Esophagus squamous epithelium (tissue), 4 donors: ENCODE results near the gene TOX3.

Source experiments
- CTCF ChIP-seq, 6 experiments: fragments of 450-650 bp in 4 of 6; fragments of 200-600 bp in 2 of 6; sonication (generic) in 2 of 6; IDR thresholded peaks; one replicate each; pipeline ENCODE4 v1.5.1; 2016 to 2019; ENCODE audit warnings: antibody characterized with exemption in 6 of 6, mild to moderate bottlenecking in 4 of 6, moderate library complexity in 4 of 6
- POLR2A ChIP-seq, 4 donors: fragments of 450-650 bp; IDR thresholded peaks; one replicate each; pipeline ENCODE4 v1.6.1; 2017; ENCODE audit warnings: antibody characterized with exemption in 4 of 4, mild to moderate bottlenecking in 4 of 4, moderate library complexity in 3 of 4

- TF ChIP-seq CTCF (IDR thresholded peaks at IDR 0.05) (no peak), POLR2A (IDR thresholded peaks at IDR 0.05) (no peak)
Measured at GRCh38 chr16:52471650-52472370, 75.1 kb downstream of the TOX3 start.
